SH-SY5Y (cell line): Measurements from ENCODE around the gene IQCE.

Experiments used
- GATA2 ChIP-seq: IDR thresholded peaks from 2 replicates; pipeline ENCODE4 v1.6.1; 2011; ENCODE audit warnings: mild to moderate bottlenecking, low read depth, low read length
- GATA3 ChIP-seq: IDR thresholded peaks from 2 replicates; pipeline ENCODE4 v1.6.1; 2011; ENCODE audit warnings: low read depth, mild to moderate bottlenecking, low read length, moderate library complexity

Gene IQCE

DNA sequence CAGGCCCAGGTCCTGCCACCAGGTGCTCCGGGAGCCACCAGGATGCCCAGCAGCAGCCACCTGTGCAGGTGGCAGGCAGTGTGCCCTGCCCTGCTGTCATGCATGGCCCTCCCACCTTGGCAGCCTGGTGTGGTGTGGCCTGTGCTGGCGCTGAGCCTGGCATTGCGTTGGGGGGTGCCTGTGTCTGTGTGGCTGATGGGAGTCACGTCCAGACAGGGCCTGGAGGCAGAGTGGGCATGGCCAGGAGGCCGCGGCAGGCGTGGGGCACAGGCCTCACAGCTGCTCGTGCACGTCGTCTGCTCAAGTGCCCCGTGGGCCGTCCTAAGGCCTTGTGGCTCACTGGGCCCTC is 81.7 kb downstream of the IQCE start:
- TF ChIP-seq GATA2 (no peak), GATA3 (no peak)

GRCh38 chr7:2640846-2641316 is 82.1 kb downstream of the IQCE start:
- TF ChIP-seq GATA3 (no peak), GATA2 (no peak)

DNA sequence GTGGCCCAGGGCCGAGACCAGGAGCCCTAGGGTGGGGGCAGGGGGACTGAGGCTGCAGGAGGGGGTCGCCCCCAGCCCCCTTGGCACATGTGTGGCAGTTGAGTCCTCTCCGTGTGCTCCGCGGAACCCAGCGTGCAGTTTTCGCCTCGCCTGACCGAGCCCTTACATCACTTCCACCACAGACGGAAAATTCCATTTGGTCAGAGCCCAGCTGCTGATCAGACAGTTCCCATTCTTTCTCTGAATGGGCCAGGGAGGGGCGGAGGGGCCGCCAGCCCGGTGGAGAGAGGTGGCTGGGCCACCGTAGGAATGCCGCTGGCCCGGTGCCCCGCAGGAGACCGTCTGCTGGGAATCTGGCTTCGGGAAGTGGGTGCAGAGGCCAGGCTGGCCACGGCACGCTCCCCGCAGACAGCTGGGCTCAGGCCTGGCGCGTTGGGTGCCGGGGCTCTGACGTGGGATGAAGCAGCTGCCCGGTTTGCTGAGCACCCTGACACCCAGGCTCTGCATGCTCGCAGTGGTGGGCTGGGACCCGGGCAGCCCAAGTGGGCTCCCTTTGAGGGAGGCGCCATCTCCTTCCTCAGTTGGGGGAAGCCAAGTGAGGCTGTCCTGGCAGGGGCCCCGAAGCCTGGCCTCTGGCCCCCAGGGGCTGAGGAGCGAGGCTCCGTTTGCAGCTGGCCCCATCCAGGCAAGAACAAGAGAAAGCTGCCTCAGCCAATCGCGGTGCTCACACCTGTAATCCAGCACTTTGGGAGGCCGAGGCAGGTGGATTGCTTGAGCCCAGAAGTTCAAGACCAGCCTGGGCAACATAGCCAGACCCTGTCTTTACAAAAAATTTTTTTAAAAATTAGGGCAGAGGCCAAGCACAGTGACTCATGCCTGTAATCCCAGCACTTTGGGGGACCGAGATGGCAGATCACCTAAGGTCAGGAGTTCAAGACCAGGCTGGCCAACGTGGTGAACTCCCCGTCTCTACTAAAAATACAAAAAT is 82.9 kb downstream of the IQCE start:
- TF ChIP-seq GATA2 (no peak), GATA3 (no peak)

DNA sequence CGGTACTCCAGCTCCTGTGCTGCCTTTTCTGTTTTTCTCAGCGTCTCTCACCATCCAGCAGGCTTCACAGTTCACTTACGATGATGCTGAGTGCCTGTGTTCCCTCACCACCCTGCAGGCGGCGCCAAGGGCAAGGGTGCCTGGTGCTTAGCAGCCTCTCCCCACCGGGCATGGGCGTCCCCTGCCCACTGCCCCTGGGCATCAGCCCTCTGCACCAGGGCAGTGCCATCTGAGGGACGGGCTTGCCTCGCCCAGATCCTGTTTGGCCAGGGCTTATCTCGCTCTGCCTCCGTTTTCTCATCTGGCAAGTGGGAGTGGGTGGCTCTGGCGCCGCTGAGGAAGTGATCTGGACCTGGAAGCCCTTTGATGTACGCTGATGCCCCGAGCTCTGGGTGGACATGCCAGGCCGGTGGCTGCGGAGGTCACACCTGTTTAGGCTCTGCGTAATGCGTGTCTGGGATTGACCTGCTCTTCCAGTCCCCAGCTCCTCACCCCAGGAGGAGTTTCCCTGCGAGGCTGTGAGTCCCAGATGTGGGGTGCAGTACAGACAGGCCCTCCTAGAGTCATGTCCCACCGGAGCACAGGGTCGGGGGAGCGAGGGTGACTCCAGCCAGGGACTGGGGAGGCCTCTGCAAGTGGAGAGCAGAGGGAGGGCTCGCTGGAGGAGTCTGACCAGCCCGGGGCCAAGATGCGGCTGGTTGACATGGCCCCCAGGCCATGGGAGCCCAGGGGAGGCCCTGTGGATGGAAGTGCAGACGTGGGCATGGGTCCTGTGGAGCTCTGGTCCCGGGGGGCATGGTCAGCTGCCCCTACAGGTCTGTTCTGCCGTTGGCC is 84.8 kb downstream of the IQCE start:
- peak; percentile 52; the same call in 1 of the 2 replicates for TF ChIP-seq GATA2
- TF ChIP-seq GATA3, result no peak

DNA sequence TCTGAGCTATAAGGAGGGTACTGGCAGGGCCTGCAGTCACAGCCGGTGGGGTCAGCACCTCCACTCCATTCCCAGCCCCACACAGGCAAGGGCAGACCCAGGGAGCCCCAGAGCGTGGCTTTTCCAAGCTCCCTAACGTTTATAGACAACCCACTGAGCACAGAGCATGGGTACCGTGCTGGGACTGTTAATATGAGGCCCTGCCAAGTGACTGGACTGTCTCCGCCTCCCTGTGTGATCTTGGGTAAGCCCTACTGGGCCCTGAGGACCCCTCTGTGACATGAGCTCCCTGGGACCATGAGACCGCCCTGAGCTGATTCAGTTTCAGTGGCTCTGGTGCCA is 85.4 kb downstream of the IQCE start:
- no peak for TF ChIP-seq GATA3
- no peak for TF ChIP-seq GATA2

DNA sequence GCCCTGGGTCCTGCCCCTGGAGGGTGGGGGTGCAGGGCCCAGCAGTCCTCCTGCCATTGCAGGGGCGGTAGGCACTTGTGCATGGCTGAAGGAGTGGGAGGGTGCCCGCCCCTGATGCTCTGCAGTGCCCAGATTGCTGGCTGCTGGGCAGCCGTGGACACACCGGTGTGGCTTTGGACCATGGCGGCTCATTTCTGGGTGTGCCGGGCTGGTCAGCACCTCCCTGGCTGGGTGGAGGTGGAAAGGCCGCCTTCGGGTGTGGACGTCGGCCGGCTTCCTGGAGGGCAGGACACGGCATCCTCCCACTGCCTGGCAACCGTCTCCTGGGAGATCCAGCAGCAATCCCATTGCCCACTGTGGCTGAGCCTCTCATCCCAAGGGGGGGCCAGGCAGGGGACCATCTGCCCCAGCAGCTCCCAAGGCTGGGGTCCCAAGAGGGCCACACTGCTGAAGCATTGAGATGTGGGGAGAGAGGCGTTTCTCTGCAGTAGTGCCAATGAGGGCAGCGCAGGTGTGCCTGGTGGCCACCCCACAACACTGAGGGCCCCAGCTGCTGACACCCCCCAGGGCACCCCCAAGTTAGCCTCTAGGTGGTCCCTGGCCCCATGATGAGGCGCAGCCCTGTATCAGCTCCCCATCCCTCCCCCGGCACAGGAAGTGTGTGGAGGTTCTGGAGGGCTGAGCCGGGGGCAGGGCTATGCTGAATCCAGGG is 85.9 kb downstream of the IQCE start:
- TF ChIP-seq GATA3 (no peak), GATA2 (no peak)

- TF ChIP-seq GATA3 (no peak), GATA2 (no peak)
These were observed 86.6 kb downstream of the IQCE start for GRCh38 chr7:2645274-2645868.

- TF ChIP-seq GATA2 (no peak), GATA3 (no peak)
These were observed 87.5 kb downstream of the IQCE start for GRCh38 chr7:2646336-2646679.

DNA sequence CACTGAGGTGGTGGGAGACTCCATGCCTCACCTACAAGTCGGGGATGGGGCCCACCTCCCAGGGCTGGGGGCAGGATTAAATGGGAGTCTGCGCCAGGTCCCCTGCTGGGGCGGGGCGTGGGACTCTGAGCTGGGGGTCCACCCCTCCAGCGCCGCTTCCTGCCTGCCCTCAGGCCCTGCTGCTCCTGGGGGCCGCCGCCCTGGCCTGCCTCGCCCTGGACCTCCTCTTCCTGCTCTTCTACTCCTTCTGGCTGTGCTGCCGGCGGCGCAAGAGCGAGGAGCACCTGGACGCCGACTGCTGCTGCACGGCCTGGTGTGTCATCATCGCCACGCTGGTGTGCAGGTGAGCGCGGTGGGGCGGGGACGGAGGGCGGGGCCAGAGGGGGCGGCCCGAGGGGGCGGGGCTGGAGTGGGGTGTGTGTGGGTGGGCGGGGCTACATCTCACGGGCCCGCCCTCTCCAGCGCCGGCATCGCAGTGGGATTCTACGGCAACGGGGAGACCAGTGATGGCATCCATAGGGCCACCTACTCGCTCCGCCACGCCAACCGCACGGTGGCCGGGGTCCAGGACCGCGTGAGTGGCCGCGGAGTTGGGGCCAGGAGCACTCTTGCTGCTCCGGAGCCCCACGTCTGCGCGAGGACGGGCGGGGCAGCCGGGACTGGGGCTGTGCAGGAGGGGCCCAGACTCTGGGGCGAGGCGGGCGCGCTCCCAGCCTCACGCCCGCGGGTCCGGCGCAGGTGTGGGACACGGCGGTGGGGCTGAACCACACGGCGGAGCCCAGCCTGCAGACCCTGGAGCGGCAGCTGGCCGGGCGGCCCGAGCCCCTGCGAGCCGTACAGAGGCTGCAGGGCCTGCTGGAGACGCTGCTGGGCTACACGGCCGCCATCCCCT is 88.1 kb downstream of the IQCE start:
- TF ChIP-seq GATA3 (no peak), GATA2 (no peak)

- TF ChIP-seq GATA2 (no peak), GATA3 (no peak)
These were observed 88.9 kb downstream of the IQCE start for GRCh38 chr7:2647594-2648172.

DNA sequence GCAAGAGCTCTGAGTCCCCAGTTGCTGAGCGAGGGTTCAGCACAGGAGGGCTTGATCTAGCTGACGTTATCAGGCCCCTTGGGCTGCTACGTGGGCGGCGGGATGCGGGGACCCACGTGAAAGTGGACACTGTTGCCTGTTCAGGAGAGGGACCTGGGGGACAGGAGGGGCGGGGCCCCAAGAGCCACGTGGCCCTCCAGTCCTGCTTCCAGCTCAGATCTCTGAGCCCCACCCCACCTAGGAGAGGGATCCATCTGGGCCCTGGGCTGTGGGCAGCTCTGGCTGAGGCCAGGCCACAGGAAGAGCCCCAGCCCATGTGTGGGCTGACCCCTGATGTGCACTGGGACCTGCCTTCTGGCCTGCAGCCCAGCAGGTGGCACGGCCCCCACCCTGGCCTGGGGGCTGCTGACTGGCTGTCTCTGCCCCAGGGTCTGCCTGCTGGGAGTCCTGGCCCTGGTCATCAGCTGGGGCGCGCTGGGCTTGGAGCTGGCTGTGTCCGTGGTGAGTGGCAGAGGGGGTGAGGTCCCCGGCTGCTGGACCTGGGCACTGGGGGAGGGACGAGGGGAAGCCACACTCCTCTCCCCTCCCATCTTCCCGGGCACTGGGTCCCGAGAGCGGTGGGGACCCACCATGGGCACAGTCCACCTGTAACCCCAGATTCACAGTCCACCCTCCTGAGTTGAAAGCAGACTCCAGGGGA is 90.5 kb downstream of the IQCE start:
- TF ChIP-seq GATA2 (no peak), GATA3 (no peak)

GRCh38 chr7:2649991-2650390 is 91.2 kb downstream of the IQCE start:
- no peak for TF ChIP-seq GATA2
- no peak for TF ChIP-seq GATA3
